Panc1 (cell line): Measurements from ENCODE around the gene SPEM2.

ENCODE experiments used
- CTCF ChIP-seq: fragments of 450-650 bp; IDR thresholded peaks from 2 replicates; pipeline ENCODE4 v1.5.1; 2017; ENCODE audit warnings: mild to moderate bottlenecking
- REST ChIP-seq, 2 experiments: IDR thresholded peaks; 2 replicates each; pipeline ENCODE4 v1.6.1; 2011 to 2012; ENCODE audit warnings: low read depth in 2 of 2, control low read depth in 1 of 2, low read length in 1 of 2, mild to moderate bottlenecking in 1 of 2, moderate library complexity in 1 of 2; ENCODE audit not compliant: insufficient read depth in 1 of 2
- SIN3A ChIP-seq: IDR thresholded peaks from 2 replicates; pipeline ENCODE4 v1.6.1; 2012; ENCODE audit warnings: low read depth, mild to moderate bottlenecking, low read length, moderate library complexity, borderline replicate concordance; ENCODE audit not compliant: insufficient read depth

GRCh38 chr17:7405350-7406234 is 19.8 kb upstream of the SPEM2 start:
- TF ChIP-seq CTCF (no peak), REST (IDR thresholded peaks at IDR 0.05; ENCODE audit: insufficient read depth in 1 of 2, low read depth in 2 of 2, low read length in 1 of 2) (no peak), SIN3A (no peak)
